BLaER1 treated with 17β-estradiol and CSF1 and Interleukin-3, amounts not matched to agents 10 nM and 100 nM (cell line): ENCODE measurements around the gene PLAC8.
"Not testable (repeated sequence)": the region's sequence is repeated elsewhere in the genome, so short reads cannot be mapped to it uniquely, and the experiment has no call there.

ENCODE experiments used
- H3K27ac ChIP-seq, 11 experiments: shearing (Covaris generic); formaldehyde crosslinking; 2 replicates each; pipeline ENCODE4 v1.8.1; 2022
- H3K27me3 ChIP-seq, 11 experiments: shearing (Covaris generic); formaldehyde crosslinking; 2 replicates each; pipeline ENCODE4 v1.8.1; 2022
- H3K36me3 ChIP-seq, 11 experiments: shearing (Covaris generic); formaldehyde crosslinking; 2 replicates each; pipeline ENCODE4 v1.8.1; 2022
- H3K4me1 ChIP-seq, 10 experiments: shearing (Covaris generic); formaldehyde crosslinking; 2 replicates each; pipeline ENCODE4 v1.8.1; 2022
- H3K4me2 ChIP-seq, 11 experiments: shearing (Covaris generic); formaldehyde crosslinking; 2 replicates each; pipeline ENCODE4 v1.8.1; 2022
- H3K4me3 ChIP-seq, 10 experiments: shearing (Covaris generic); formaldehyde crosslinking; 2 replicates each; pipeline ENCODE4 v1.8.1; 2022
- H3K9ac ChIP-seq, 11 experiments: shearing (Covaris generic); formaldehyde crosslinking; 2 replicates each; pipeline ENCODE4 v1.8.1; 2022
- H3K9me3 ChIP-seq, 11 experiments: shearing (Covaris generic); formaldehyde crosslinking; replicated peaks in 1 of 11; 2 replicates each; pipeline ENCODE4 v1.8.1; 2022
- H4K20me1 ChIP-seq, 11 experiments: shearing (Covaris generic); formaldehyde crosslinking; 2 replicates each; pipeline ENCODE4 v1.8.1; 2022
- Cebpa-rat ChIP-seq, 11 experiments: shearing (Covaris generic); IDR thresholded peaks; 2 replicates each; pipeline ENCODE4 v1.8.1; 2022

PLAC8 gene

DNA sequence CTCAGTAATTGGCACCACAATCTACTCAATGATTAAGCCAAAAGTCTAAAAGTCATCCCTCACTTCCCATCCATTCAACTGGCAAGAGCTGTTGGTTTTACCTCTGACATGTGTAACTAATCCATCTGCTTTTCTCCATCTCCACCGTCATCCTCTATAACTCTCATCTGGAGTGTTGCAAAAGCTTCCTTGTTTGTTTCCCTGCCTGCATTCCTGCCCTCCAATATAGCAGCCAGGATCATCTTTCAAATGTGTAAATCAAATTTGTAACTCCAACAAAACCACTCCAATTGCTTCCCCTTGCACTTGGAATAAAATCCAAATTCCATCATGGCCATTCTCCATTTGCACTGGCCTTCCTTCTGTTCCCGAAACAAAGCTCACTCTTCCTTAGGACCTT is 4.3 kb upstream of the PLAC8 start:
- H3K9me3 ChIP-seq = peaks cover 5 to 31% (median 18%) of the 10 kb centered on the region in 11 experiments; a peak in 17 of 22 replicates

DNA sequence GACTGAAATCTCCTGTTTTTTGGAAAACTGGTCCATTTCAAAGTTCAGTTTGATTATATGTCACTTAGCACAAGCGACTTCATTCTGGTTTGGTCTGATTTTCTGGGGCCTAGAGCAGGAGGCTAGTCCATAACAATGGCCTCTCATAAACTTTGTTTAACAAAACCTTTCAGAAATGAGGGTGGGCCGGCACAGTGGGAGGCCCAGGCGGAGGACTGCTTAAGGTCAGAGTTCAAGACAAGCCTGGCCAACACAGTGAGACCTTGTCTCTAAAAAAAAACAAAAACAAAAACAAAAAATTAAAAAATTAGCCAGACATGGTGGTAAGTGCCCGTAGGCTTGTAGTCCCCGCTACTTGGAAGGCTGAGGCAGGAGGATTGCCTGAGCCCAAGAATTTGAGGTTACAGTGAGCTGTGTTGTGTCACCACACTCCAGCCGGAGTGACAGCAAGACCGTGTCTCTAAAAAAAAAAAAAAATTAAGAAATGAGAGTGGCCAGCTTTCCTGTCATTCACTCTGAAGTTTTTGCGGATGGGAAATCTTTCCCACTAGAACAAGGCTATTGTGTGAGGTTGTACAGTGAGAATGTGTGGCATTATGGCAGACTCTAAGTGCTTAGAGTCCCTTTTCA is 1.2 kb upstream of the PLAC8 start:
- Histone ChIP-seq H3K9ac (no peak overlapping the region), H3K4me2 (no peak overlapping the region), H3K27me3 (no peaks in the 10 kb centered on the region), H3K4me1 (peaks cover 35 to 56% (median 43%) of the 10 kb centered on the region in 10 experiments), H3K9me3 (no peaks in the 10 kb centered on the region; a peak in 1 of 22 replicates), H3K27ac (peak overlapping the region in 1 of 11 experiments; percentile 21; a peak in 1 of 22 replicates), H3K36me3 (no peaks in the 10 kb centered on the region), H3K4me3 (no peak overlapping the region), H4K20me1 (no peaks in the 10 kb centered on the region)
- TF ChIP-seq Cebpa-rat (IDR thresholded peaks at IDR 0.05) = no peak

More for the DNA sequence above, 4.3 kb upstream of the PLAC8 start:
- H3K36me3 ChIP-seq = peaks cover 0 to 4% (median 0%) of the 10 kb centered on the region in 11 experiments; a peak in 2 of 22 replicates
- H3K27me3 ChIP-seq = no peaks in the 10 kb centered on the region
- H3K4me2 ChIP-seq = peak overlapping the region in 2 of 11 experiments; percentile 41 to 60; a peak in 4 of 22 replicates
- H3K4me1 ChIP-seq = peaks cover 8 to 45% (median 29%) of the 10 kb centered on the region in 10 experiments
- H4K20me1 ChIP-seq = no peaks in the 10 kb centered on the region
- no peak overlapping the region for H3K9ac ChIP-seq
- TF ChIP-seq Cebpa-rat (IDR thresholded peaks at IDR 0.05) = no peak
- no peak overlapping the region for H3K4me3 ChIP-seq
- H3K27ac ChIP-seq = peak overlapping the region in 1 of 11 experiments; percentile 22; a peak in 2 of 22 replicates

DNA sequence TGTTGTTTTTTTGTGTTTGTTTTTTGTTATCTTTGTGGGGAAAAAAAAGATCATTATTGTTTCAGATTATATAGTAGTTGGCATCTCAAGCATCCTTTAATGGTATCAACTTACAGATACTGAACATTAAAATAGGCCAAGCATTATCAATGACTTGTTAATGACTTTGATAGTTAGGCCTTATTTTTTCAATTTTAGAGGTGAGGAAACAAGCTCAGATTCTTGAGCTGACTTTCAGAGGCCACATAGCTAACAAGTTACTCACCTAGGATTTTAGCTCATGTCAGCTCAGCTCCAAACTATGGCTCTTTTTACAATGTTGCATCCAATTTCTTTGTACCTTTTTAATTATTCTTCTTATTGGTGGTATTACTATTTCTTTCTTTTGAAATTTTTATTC is 471 bp upstream of the PLAC8 start:
- peaks cover 42 to 64% (median 50%) of the 10 kb centered on the region in 10 experiments for H3K4me1 ChIP-seq
- H3K9ac ChIP-seq = no peak overlapping the region
- peaks cover 0 to 2% (median 0%) of the 10 kb centered on the region in 11 experiments; a peak in 3 of 22 replicates for H3K27me3 ChIP-seq
- H3K4me3 ChIP-seq = no peak overlapping the region
- H3K9me3 ChIP-seq = no peaks in the 10 kb centered on the region
- H3K27ac ChIP-seq = peak overlapping the region in 5 of 11 experiments; percentile 1 to 35 (median 22); a peak in 6 of 22 replicates
- H4K20me1 ChIP-seq = no peaks in the 10 kb centered on the region
- no peak for TF ChIP-seq Cebpa-rat (IDR thresholded peaks at IDR 0.05)
- H3K36me3 ChIP-seq = no peaks in the 10 kb centered on the region
- H3K4me2 ChIP-seq = peak overlapping the region in 6 of 11 experiments; percentile 2 to 56 (median 44); a peak in 11 of 22 replicates

DNA sequence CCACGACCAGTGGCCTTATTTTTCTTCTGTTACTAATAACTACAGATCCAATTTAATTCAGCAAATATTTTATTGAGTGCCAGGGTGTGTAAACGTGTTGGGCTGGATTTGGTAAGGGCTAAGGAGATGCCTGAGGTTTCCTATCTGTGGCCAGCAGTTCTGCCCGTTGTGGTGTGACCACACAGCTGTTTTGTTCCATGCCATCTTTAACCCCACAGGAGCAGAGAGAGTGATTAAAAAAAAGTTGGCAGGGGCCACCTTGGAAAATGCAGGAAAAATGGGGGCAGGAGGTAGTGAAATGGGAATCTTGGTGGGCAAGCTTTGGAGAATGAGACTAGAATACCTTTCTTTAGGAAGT is 1.1 kb downstream of the PLAC8 start:
- H3K36me3 ChIP-seq = no peaks in the 10 kb centered on the region
- peak overlapping the region in 10 of 11 experiments; percentile 17 to 91 (median 74); a peak in 15 of 22 replicates for H3K27ac ChIP-seq
- H4K20me1 ChIP-seq = no peaks in the 10 kb centered on the region
- H3K9me3 ChIP-seq = no peaks in the 10 kb centered on the region
- H3K4me3 ChIP-seq = peak overlapping the region in 2 of 10 experiments; percentile 8 to 23; a peak in 2 of 20 replicates
- peak overlapping the region in 5 of 11 experiments; percentile 1 to 37 (median 25); a peak in 7 of 22 replicates for H3K9ac ChIP-seq
- peaks cover 6 to 18% (median 15%) of the 10 kb centered on the region in 11 experiments; a peak in 20 of 22 replicates for H3K27me3 ChIP-seq
- TF ChIP-seq Cebpa-rat (IDR thresholded peaks at IDR 0.05) = no peak
- peaks cover 43 to 65% (median 49%) of the 10 kb centered on the region in 10 experiments for H3K4me1 ChIP-seq
- H3K4me2 ChIP-seq = peak overlapping the region; percentile 50 to 95 (median 82); a peak in 21 of 22 replicates

DNA sequence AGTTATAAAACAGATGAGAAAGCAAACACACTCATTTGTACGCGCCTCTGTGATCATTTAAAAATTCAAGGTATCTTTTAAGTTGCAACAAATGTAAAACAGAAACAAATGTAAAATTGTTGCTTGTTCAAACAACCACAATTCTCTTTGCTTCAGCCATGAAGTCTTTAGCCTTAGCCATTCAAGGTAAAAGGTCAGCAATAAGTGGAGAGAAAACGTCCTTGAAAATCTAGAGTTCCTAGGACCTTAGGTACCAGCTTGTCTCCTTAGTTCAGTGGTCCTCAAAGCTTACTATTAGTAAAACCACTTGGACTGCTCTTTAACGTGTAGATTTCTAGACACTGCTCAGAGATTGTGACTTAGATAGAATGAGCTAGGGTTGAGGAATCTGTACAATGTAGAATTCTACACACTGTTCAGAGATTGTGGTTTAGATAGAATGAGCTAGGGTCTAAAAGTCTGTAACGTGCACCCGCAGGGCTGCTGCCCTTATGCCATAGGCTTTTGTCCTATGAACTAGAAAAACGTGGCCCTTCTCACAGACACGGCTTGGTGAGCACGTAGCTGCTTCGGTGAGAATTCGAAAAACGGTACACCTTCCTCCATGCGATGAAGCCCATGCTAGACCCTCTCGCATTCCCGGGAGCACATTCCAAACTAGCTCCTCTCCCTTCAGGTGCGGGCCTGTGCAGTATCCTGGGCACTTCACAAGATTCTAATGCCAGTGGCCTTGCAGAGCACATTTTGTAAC is 1.7 kb downstream of the PLAC8 start:
- Histone ChIP-seq H3K4me3 (peak overlapping the region in 2 of 10 experiments; percentile 3 to 23; a peak in 2 of 20 replicates), H4K20me1 (no peaks in the 10 kb centered on the region), H3K4me1 (peaks cover 43 to 69% (median 51%) of the 10 kb centered on the region in 10 experiments), H3K9ac (peak overlapping the region in 7 of 11 experiments; percentile 1 to 37 (median 22); a peak in 8 of 22 replicates), H3K9me3 (no peaks in the 10 kb centered on the region), H3K27me3 (peaks cover 6 to 22% (median 18%) of the 10 kb centered on the region in 11 experiments; a peak in 20 of 22 replicates), H3K36me3 (no peaks in the 10 kb centered on the region), H3K27ac (peak overlapping the region in 10 of 11 experiments; percentile 17 to 91 (median 74); a peak in 16 of 22 replicates), H3K4me2 (peak overlapping the region; percentile 58 to 95 (median 82); a peak in 21 of 22 replicates)
- no peak for TF ChIP-seq Cebpa-rat (IDR thresholded peaks at IDR 0.05)

DNA sequence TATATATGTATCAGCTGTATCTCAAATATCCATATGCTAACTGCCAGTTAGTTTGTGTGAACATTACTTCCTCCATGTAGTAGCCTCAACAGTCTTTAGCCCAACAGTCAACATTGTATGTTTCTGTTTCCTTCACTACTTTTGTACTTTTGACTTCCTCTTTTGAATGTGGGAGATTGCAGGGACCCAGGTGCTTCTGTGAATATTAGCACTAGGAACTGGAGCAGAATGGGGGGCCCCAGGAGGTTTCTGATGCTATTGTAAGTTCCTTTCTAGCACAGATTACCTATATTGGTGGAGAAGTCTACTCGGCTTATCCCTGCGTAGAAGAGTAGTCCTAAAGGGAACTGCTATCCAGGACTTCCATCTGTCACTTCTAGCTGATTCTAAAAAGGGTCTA is 2.3 kb downstream of the PLAC8 start:
- H3K4me1 ChIP-seq = peaks cover 43 to 69% (median 51%) of the 10 kb centered on the region in 10 experiments
- no peak for TF ChIP-seq Cebpa-rat (IDR thresholded peaks at IDR 0.05)
- peak overlapping the region in 1 of 10 experiments; percentile 3; a peak in 1 of 20 replicates for H3K4me3 ChIP-seq
- H3K27ac ChIP-seq = peak overlapping the region in 9 of 11 experiments; percentile 19 to 91 (median 78); a peak in 16 of 22 replicates
- peak overlapping the region in 5 of 11 experiments; percentile 1 to 37 (median 28); a peak in 4 of 22 replicates for H3K9ac ChIP-seq
- no peaks in the 10 kb centered on the region for H4K20me1 ChIP-seq
- peaks cover 6 to 22% (median 18%) of the 10 kb centered on the region in 11 experiments; a peak in 20 of 22 replicates for H3K27me3 ChIP-seq
- no peaks in the 10 kb centered on the region for H3K36me3 ChIP-seq
- peak overlapping the region; percentile 58 to 95 (median 82); a peak in 21 of 22 replicates for H3K4me2 ChIP-seq
- H3K9me3 ChIP-seq = no peaks in the 10 kb centered on the region

DNA sequence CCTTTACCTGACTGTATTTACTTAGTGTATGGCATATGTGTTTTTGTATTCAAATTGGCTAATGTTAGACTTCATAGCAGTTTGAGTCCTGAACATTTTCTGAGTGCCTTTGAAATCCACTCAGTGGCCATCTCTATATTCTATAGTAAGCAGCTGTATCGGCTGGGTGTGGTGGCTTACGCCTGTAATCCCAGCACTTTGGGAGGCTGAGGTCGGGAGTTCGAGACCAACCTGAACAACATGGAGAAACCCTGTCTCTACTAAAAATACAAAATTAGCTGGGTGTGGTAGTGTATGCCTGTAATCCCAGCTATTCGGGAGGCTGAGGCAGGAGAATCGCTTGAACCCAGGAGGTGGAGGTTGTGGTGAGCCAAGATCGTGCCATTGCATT is 2.8 kb downstream of the PLAC8 start:
- peaks cover 6 to 22% (median 18%) of the 10 kb centered on the region in 11 experiments; a peak in 20 of 22 replicates for H3K27me3 ChIP-seq
- peak overlapping the region; percentile 58 to 95 (median 82) for H3K4me2 ChIP-seq
- not testable (repeated sequence) for H3K9me3 ChIP-seq, H4K20me1 ChIP-seq, H3K36me3 ChIP-seq
- H3K4me1 ChIP-seq = peaks cover 43 to 69% (median 51%) of the 10 kb centered on the region in 10 experiments
- peak overlapping the region in 9 of 11 experiments; percentile 56 to 91 (median 80); a peak in 17 of 22 replicates for H3K27ac ChIP-seq
- H3K4me3 ChIP-seq = 0 out of 20 replicates have a peak overlapping the region, but pooled peaks of 1 of the 10 experiments have one; percentile 13
- peak overlapping the region in 5 of 11 experiments; percentile 28 to 41 (median 37); a peak in 6 of 22 replicates for H3K9ac ChIP-seq

DNA sequence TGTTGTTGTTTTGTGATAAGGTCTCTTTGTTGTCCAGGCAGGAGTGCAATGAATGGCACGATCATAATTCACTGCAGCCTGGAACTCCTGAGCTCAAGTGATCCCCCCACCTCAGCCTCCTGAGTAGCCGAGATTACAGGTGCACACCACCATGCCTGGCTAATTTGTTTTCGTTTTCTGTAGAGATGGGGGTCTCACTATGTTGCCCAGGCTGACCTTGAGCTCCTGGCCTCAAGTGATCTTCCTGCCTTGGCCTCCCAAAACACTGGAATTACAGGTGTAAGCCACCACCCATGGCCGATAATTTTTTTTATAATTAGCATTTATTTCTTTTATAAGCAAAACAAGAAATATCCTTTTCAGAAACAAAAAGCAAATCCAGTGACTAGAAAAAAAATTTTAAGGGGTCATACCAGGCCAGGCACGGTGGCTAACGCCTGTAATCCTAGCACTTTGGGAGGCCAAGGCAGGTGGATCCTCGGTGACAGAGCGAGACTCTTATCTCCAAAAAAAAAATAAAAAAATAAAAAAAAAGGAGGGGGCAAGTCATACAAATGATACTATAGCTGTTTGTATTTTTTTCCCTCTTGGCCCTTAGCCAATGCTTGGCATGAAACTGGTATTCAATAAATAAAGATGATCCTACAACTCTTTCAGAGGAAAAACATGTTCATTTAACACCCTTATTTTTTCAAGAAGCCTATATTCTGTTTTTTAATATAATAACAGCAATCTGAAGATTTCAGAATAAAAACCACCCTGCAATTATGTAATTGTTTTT is 3.4 kb downstream of the PLAC8 start:
- H3K27me3 ChIP-seq = peaks cover 6 to 22% (median 18%) of the 10 kb centered on the region in 11 experiments; a peak in 20 of 22 replicates
- H3K27ac ChIP-seq = peak overlapping the region in 8 of 11 experiments; percentile 69 to 91 (median 82); a peak in 16 of 22 replicates
- peaks cover 43 to 69% (median 51%) of the 10 kb centered on the region in 10 experiments for H3K4me1 ChIP-seq
- H3K9me3 ChIP-seq = no peaks in the 10 kb centered on the region
- no peaks in the 10 kb centered on the region for H3K36me3 ChIP-seq
- no peak for TF ChIP-seq Cebpa-rat (IDR thresholded peaks at IDR 0.05)
- H3K4me2 ChIP-seq = peak overlapping the region; percentile 75 to 95 (median 87)
- peak overlapping the region in 5 of 11 experiments; percentile 37 to 89 (median 81); a peak in 6 of 22 replicates for H3K9ac ChIP-seq
- H4K20me1 ChIP-seq = no peaks in the 10 kb centered on the region
- H3K4me3 ChIP-seq = peak overlapping the region in 3 of 10 experiments; percentile 63 to 77 (median 74); a peak in 2 of 20 replicates
